GM21390 (cell line): ENCODE data around the gene MROH8.

Experiments
- ATAC-seq: cut with Tn5 transposase; IDR thresholded peaks from one replicate; pipeline ENCODE4 v1.9.1; 2021; ENCODE audit not compliant: unreplicated experiment

Gene MROH8

GRCh38 chr20:37178839-37179682, at the start of gene MROH8, which contains the start of gene RPN2:
Gene MROH8 (minus strand): TSS chr20:37179548.
Gene RPN2 (plus strand): TSS chr20:37179330. CDS start chr20:37179357, 27 bp downstream.
- peak; percentile 91 for ATAC-seq

GRCh38 chr20:37228656-37229055, 49.3 kb upstream of the MROH8 start:
- ATAC-seq: no peak

GRCh38 chr20:37228082-37228481, 48.7 kb upstream of the MROH8 start:
- no peak for ATAC-seq

- no peak for ATAC-seq
Observed at GRCh38 chr20:37226889-37227288, 47.5 kb upstream of the MROH8 start.

GRCh38 chr20:37225146-37225545, 45.8 kb upstream of the MROH8 start:
- ATAC-seq: no peak

- no peak for ATAC-seq
Observed at GRCh38 chr20:37223053-37223452, 43.7 kb upstream of the MROH8 start.

- ATAC-seq: no peak
Observed at GRCh38 chr20:37222086-37222485, 42.7 kb upstream of the MROH8 start.

GRCh38 chr20:37220731-37221130, 41.4 kb upstream of the MROH8 start:
- no peak for ATAC-seq

- no peak for ATAC-seq
Observed at GRCh38 chr20:37219751-37220668, 40.7 kb upstream of the MROH8 start.

GRCh38 chr20:37218976-37219375, 39.6 kb upstream of the MROH8 start:
- ATAC-seq: no peak

GRCh38 chr20:37218441-37218840, 39.1 kb upstream of the MROH8 start:
- no peak for ATAC-seq

GRCh38 chr20:37209661-37210314, 30.4 kb upstream of the MROH8 start:
- ATAC-seq: no peak

GRCh38 chr20:37209193-37209592, 29.8 kb upstream of the MROH8 start:
- ATAC-seq: no peak

GRCh38 chr20:37207171-37207570, 27.8 kb upstream of the MROH8 start:
- no peak for ATAC-seq

- ATAC-seq: no peak
Observed at GRCh38 chr20:37205794-37206193, 26.4 kb upstream of the MROH8 start.

- ATAC-seq: no peak
Observed at GRCh38 chr20:37205130-37205529, 25.8 kb upstream of the MROH8 start.

- ATAC-seq: no peak
Observed at GRCh38 chr20:37204056-37204455, 24.7 kb upstream of the MROH8 start.

GRCh38 chr20:37202267-37202943, 23.1 kb upstream of the MROH8 start:
- no peak for ATAC-seq

GRCh38 chr20:37201827-37202162, 22.4 kb upstream of the MROH8 start:
- ATAC-seq: no peak

- no peak for ATAC-seq
Observed at GRCh38 chr20:37200926-37201826, 21.8 kb upstream of the MROH8 start.
